Activated CD8-positive, alpha-beta memory T cell treated with anti-CD3 and anti-CD28 coated beads for 1 hour (primary cell): ENCODE measurements around the gene GH2.

Source experiments
- DNase-seq, 2 donors: peaks; one replicate each; pipeline ENCODE4 v3.0.0-alpha.2; 2020; ENCODE audit warnings: low read depth in 1 of 2; ENCODE audit errors: extremely low read depth in 1 of 2

The GH2 gene

DNA sequence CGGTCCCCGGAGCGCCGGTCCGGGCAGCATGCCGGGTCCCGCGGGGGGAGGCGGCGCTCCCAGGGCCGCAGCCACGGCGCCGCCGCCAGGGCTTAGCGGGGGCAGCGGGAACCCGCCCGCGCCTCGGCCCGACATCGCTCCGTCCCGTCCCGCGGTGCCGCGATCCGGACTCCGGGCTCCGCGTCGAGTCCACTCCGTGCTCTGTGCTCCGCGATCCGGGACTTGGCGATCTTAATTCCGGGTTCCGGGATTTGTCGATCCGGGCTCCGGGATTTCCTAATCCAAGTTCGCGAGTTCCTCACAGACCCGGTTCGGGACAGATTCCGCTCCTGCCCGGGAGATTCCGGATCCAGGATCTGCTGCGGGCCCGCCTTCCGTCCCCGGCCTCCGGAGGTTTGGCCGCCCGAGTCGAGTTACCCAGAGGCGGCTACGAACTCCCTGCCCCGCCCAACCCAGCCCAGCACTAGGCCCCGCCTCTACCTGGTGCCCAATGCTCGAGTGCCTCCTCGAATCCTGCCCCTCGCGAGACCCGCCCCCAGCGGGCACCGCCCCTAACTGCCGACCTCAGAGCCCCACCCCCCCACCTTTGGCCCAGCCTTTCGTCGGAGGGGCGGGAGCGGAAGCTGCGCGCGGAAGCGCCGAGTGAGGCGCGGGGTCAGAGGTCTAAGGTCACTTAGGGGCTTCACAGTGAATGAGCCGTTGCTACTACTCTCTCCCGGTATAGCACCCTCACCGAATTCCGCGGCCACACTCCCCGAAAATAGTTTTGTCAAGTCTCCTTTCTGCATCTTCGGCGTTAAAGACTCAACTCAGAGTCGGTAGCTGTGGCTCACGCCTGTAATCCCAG, 39.0 kb downstream of the GH2 start, which contains the start of gene SMARCD2:
SMARCD2 (minus strand) TSS at position 146 of the 847 bp plus-strand sequence; CDS start at position 135, 11 bp downstream.
- DNase-seq: peak; percentile 97 to 99

DNA sequence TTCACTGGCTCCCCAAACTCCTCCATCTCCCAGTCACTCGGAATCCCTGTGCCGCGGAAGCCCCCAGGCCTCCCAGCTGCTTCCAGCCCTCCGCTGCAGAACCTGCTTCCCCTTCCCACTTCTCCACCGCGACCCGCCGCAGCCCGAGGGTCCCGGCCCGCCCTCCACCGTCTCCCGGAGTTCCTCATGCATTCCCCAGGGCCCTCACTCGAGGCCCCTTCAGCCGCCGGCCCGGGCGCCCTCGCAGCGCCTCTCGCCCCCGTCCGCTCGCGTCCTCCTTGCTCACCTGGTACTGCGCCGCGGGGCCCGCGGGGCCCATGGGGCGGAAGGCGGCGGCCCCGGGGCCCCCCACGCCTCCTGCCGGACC, 39.6 kb downstream of the GH2 start:
- no peak for DNase-seq

DNA sequence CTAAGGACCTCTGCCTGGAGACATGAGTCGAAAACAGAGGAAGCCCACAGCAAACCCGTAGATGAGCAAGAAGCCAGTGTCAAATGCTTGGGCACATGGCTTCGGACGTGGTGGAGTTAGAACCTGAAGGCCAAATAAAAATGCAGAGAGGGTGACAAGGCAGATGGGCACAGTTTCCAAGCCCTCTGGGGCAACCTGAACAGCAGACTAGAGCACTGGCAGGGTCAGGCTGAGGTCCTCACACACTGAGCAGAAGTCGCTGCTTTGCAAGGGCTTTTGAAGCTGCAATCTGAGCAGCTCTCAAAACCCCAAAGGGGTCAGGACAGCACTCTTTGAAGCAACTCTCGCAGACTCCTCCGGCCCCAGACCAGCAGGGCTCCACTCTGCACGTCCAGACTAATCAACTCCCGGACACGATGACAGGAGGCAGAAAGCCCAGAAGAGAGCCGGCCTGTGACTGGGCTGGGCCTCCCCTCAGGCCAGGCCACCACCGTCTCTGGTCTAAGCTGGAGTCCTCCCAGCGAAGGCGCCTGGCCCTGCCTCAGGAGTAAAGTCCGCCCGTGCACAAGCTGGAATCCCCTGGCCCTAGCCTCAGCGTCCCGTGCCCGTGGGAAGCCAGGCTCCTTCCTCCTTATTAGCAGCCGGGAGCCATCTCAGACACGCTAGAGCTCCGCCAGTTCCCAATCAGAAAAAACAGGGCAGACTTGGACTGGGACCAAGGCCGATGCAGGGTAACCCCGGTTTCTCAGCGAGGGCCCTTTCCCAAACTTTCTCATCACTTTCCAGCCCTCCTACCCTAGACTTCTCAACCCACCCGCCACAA, 40.2 kb downstream of the GH2 start:
- DNase-seq: no peak

GRCh38 chr17:63840591-63841349, 41.0 kb downstream of the GH2 start:
- no peak for DNase-seq

DNA sequence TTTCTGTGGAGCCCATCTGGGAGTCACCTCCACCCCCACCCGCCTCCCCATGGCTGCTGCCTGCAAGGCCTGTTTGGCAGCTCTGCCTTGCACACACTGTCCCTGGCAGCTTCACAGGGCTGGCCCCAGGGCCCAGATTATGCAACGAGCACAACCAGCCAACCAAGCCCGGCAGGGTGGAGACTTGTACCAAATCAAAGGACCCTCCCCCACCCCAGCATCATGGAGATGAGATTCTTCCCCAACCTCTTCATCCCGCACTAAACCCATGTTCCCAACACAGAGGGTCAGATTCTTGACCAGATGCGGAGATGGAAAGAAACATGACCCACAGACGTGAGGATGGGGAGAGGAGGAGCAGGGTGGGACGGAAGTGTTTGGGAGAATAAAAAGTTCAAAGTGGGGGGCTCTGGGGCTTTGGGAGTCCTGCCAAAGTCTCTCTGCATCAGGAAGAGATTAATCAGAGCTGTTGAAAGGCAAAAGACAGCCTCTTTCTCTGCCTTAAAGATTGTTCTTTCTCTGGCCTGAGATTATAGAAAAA, 43.0 kb downstream of the GH2 start:
- DNase-seq: no peak

- no peak for DNase-seq
These were observed 43.7 kb downstream of the GH2 start for GRCh38 chr17:63837962-63838600.

DNA sequence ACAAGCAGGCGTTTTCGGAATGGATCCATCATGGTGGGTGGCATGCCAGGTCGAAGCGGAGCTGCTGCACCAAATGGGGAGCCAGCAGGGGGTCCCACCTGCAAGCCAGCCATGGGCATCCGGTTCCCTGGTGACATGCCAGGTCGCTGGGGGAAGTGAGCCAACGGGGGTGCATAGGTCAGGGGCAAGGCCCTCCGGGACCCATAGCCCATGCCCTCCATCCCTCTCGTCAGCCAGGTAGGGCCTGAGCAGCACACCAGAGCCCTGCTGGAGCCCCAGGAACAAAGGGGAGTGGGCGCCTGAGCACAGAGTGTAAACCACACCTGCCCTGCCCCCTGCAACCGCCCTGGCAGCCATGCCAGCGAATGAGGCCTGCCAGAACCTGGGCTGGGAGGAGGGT, 44.3 kb downstream of the GH2 start:
- DNase-seq: no peak

- DNase-seq: no peak
These were observed 44.9 kb downstream of the GH2 start for GRCh38 chr17:63836811-63837210.

- no peak for DNase-seq
These were observed 46.5 kb downstream of the GH2 start for GRCh38 chr17:63835167-63835720.

- DNase-seq: peak in 1 of 2 donors; percentile 31
These were observed 47.1 kb downstream of the GH2 start for GRCh38 chr17:63834431-63835166.

GRCh38 chr17:63833741-63834373, 47.9 kb downstream of the GH2 start:
- DNase-seq: no peak

DNA sequence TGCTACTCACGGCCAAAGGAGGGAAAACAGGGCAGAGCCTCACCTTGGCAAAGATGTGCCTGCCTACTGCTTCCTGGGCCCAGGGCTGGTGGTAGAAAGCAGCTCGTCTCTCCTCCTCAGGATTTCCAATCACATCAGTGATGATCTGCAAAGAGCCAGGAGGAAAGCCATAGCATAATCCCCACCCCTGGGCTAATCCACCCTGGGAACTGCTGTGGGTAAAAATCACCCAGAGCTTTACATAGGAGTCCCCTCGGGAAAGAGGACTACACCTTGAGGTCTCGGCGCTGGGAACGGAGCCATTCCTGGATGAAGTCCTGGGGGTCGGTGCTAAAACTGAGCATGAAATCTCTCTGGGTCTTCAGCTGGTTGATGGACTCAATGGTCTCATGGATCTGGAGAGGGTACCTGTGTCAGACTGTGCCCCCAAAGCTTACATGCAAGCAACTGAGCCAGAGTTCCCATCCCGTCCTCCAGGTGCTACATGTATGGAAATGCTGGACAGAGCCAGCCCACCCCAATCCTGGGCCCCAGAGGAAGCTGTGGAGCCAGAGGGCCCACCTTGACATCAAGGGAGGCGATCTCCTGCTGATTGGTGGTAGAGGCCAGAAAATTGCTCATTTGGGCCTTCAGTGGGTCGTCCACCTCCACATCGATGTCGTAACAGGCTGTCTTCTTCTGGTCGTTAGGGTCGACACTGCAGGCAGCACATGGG, 48.6 kb downstream of the GH2 start:
- no peak for DNase-seq

DNA sequence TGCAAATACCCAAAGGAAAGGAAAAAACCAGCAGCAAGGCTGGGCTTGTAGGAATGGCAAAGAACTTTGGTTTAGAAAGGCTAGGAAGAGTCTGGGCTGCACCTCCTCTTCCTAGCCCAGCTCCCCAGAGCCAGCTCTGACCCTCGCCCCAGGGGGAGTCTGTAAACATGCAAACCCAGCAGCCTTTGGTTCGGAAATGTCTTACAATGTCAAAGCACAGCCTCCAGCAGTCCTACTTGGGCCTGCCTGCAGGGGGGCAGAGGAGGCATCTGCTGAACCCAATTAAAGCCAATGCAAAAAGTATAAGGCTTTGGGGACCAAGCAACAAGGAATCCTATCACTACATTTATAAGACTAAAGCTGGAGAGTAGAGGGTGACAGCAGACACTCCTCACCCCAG, 49.3 kb downstream of the GH2 start:
- DNase-seq: no peak

GRCh38 chr17:63832014-63832413, 49.7 kb downstream of the GH2 start:
- no peak for DNase-seq

DNA sequence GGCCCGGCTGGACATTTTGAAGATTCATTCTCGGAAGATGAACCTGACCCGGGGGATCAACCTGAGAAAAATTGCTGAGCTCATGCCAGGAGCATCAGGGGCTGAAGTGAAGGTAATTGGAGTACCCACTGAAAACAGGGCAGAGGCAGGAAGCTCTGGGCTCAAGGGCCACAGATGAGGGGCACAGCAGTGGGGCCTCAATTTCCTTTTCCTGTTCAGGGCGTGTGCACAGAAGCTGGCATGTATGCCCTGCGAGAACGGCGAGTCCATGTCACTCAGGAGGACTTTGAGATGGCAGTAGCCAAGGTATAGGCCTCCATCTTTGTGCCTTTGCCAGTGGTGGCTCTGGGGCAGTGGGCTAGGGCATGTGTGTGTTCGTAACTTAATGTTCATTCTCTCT, 50.2 kb downstream of the GH2 start:
- no peak for DNase-seq

DNA sequence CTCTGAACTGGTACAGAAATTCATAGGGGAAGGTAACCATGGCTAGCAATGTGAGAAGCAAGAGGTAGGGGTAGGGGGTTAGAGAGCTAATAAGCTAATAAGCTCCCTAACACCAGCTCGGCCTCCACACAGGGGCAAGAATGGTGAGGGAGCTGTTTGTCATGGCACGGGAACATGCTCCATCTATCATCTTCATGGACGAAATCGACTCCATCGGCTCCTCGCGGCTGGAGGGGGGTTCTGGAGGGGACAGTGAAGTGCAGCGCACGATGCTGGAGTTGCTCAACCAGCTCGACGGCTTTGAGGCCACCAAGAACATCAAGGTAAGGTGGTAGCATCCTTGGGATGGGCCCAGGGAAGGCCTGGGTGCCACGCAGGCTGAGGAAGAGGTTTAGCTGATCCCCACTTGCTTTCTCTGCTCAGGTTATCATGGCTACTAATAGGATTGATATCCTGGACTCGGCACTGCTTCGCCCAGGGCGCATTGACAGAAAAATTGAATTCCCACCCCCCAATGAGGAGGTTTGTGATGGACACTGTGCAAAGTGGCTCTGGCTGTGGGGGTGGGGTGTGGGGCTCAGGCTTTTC, 50.7 kb downstream of the GH2 start:
- DNase-seq: no peak

GRCh38 chr17:63830278-63830677, 51.5 kb downstream of the GH2 start:
- no peak for DNase-seq
